HG03558 (cell line): ENCODE data around the gene PPP3R2.
"Not testable (repeated sequence)": the region's sequence is repeated elsewhere in the genome, so short reads cannot be mapped to it uniquely, and the experiment has no call there.

Experiments used
- ATAC-seq: cut with Tn5 transposase; IDR thresholded peaks from one replicate; pipeline ENCODE4 v1.9.1; 2021; ENCODE audit warnings: moderate number of reproducible peaks; ENCODE audit not compliant: unreplicated experiment; ENCODE audit errors: extremely low read depth

The PPP3R2 gene

DNA sequence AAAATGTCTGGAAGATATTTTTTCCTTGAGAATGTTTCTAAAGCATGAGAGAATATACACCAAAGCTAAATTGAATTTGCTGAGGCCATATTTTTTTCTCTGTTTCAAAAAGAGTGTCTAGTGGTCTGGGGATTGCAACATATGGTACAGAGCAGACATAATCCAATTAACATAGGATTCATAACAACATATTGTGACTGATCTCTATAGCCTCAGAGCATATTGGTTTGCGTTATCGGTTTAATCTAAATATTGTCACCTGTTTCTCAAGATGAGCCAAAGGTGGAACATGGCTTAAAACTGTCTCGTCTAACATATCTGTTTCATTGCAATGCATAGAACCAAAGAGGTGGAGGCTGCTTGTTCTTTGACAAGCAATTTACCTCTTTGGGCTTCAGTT, 3.9 kb downstream of the PPP3R2 start:
- ATAC-seq, result no peak

- not testable (repeated sequence) for ATAC-seq
Observed at GRCh38 chr9:101590074-101590473, 4.7 kb downstream of the PPP3R2 start.

DNA sequence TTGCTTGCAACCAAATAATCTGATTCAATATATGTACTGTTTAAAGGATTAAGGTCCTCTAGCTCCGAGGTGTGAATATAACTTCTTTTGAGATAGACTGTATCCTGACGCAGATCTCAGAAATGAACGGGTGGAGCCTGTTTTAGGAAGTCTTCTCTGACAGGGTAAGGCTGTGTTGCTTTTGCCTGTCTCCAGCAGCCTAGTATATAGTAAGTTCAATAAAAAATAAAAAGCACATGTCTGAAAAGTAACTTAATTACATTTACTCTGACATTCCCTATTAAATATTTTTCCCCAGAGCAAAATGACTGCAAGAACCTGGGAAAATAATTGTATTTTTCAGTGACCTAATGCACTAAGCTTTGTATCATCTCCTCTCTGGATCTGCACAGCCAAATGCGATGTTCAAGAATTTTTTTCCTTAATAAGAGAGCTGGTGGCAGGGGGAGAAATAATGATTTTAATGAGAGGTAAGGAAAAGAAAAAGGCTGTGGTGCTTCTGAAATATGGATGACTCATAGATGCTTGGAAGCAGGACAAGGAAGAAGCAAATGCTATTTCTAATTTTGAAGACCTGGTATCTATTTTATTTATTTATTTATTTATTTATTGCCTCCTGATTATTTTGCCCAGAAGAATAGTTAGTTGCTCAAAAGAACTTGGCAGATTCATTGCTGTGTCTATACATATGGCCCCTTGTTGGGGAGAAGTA, 7.3 kb downstream of the PPP3R2 start:
- no peak for ATAC-seq

DNA sequence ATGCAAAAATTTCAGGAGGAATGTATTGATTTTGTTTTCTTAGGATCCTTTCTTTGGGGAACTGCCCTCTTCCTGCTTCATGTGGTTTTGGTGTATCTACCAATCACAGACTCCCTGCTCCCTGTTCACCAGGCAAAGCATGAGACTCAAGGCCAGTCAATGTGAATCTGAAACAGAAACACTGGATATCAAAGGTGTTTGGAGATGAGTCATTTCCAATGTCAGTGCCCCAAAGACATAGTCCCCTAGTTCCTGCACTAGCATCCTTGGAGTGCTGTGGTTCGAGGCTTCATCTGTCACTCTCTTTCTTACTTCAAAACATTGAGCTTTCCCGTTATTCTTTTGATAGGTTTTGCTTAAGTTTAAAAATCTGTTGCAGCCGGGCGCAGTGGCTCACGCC, 8.1 kb downstream of the PPP3R2 start:
- no peak for ATAC-seq

DNA sequence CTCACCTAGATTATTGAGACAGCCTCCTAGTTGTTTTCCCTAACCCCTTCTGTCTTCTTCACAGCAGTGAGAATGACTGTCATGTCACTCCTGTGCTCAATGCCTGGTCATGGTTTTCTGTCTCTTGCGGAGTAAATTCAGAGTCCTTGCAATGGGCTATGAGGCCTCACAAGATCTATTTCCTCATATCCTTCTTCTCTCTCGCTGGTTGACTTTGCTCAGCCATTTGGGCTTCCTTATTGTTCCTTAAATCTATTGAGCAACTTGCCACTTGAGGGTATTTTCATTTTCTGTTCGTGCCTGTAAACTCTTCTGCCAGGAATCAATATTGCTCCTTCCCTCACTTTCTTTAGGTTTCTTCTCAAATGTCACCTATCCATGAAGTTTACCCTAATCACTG, 9.0 kb downstream of the PPP3R2 start:
- no peak for ATAC-seq

DNA sequence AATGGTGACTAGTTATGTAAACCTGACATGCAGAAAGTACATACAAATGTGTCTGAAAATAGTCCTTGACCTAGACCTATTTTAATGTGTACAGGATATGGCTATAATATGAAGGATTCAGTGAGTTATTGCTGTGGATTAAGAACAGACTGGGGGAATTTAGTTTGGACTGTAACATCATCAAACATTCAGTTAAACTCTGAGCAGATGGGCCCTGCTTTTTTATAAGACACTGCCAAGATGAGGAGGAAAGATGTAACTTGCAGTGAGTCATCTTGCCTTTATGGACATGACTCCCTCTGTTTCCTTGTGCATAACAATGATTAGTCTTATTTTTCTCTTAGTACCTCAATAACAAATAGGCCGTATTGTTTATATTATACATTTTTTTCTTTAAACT, 12.2 kb downstream of the PPP3R2 start:
- no peak for ATAC-seq

GRCh38 chr9:101579711-101580545, 14.8 kb downstream of the PPP3R2 start:
- ATAC-seq, result no peak

GRCh38 chr9:101578378-101578777, 16.4 kb downstream of the PPP3R2 start:
- no peak for ATAC-seq

DNA sequence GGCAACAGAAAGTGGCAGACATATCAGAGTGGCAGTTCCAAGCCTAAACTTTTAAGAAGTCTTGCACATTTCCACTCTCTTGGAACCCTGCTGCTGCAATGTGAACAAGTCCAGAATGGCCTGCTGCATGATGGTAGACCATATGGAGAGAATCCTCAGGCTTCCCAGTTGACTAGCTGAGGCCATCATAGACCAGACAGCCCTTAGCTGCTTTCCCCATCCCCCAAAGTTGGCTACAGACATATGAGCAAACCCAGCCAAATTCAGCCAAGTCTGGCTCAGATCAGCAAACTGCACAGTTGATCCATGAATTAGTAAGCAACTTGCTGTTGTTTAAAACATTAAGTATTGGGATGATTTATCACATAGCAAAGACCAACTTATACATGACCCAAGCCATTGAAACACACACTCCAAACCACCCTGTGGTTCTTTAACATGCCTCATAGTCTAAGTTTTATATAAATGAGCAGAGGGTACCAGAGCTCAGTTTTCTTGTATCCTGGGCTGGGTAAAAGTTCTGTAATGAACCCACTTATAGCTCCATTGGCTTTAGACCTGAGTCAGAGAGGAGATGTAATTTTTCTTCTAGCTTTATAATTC, 19.9 kb downstream of the PPP3R2 start:
- no peak for ATAC-seq

GRCh38 chr9:101572316-101572715, 22.5 kb downstream of the PPP3R2 start:
- ATAC-seq, result no peak

GRCh38 chr9:101571114-101571513, 23.7 kb downstream of the PPP3R2 start:
- no peak for ATAC-seq

DNA sequence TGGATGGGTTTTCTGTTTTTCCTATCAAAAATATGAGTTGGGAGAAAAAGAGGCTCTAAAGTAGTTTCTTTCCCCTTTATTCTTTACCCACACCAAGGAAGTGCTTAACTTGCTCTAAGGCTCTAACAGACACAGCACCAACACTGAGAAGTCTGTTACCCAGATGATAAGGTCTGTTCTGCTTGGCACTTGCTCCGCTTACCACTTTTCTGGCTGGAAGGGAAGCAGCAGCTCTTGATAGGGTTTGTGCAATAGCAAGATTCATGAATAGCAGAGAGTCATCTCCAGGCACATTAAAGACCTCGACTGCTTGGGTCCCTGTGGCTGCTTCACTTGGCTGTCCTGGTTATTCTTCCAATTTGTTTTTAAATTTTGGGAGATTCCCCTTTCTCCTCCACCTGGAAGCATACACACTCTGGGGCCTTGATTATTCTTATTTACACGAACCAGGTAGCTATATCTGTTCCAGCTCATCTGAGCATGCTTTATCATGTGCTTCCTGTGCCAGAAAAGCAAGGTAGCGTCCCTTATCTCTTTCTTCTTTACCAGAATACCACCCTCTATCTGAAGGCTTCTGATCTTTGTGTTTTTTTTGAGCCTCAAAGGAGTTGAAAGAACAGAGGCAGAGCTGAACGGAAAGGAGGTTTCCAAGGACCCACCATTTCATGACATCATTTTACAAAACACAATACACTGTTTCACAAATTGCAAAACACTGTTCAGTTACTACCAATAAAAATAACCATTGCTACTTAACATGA, 24.8 kb downstream of the PPP3R2 start:
- ATAC-seq, result no peak

GRCh38 chr9:101567725-101568350, 26.9 kb downstream of the PPP3R2 start:
- ATAC-seq, result no peak

DNA sequence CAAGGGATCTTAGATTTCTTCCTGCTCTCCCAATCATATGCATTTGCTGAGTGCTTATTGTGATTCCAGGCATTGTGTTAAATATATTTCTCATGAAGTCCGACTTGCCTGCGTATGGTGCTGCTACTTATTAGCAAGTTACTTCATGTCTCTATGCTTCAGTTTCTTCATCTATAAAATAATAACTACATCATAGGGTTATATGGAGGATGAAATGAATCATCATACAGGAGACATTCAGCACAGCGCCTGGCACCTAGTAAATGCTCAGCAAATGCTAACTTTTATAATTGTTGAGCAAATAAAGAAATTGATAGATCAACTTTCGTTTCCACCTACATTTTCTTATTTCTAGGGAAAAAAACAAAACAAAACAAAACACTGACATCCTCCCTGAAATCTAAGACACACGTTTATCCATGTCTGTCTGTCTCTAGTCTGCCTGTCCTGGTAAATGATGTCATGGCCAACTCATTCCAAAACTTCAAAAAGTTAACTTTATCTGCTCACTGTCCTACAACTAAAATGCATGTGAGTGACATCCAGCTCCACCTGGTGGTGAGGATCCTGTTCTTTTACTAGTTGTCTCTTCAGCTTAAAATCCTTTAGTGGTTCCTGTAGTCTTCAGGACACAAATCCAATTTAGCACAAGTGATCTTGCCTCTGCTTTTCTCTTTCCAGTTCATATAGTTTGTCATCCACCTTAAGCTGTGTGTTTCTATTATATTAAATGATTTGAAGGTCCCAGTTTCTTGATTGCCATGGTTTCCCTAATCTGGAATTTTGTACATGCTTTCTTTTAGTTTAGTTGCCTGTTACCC, 27.7 kb downstream of the PPP3R2 start:
- no peak for ATAC-seq

GRCh38 chr9:101564252-101564651, 30.5 kb downstream of the PPP3R2 start:
- ATAC-seq, result no peak

GRCh38 chr9:101562966-101563365, 31.8 kb downstream of the PPP3R2 start:
- no peak for ATAC-seq

- no peak for ATAC-seq
Observed at GRCh38 chr9:101561740-101562139, 33.0 kb downstream of the PPP3R2 start.

GRCh38 chr9:101549472-101550098, 45.2 kb downstream of the PPP3R2 start:
- not testable (repeated sequence) for ATAC-seq
